OCI-LY3 (cell line): ENCODE data around the gene ARHGAP23.

Experiments used
- H2AFZ ChIP-seq: fragments of 200-600, 300-600 bp; shearing (Covaris generic); 2 replicates; pipeline ENCODE4 v1.6.0; 2014; ENCODE audit warnings: antibody characterized with exemption, low read depth, low read length
- H3K27ac ChIP-seq: fragments of 200-600, 300-600 bp; sonication (generic); 2 replicates; pipeline ENCODE4 v1.5.1; 2014; ENCODE audit warnings: mild to moderate bottlenecking, low read length, moderate library complexity, mixed read lengths
- H3K27me3 ChIP-seq: fragments of 200-600, 300-600 bp; sonication (generic); 2 replicates; pipeline ENCODE4 v1.6.1; 2014; ENCODE audit warnings: low read depth, low read length, mixed read lengths
- H3K36me3 ChIP-seq: fragments of 200-600, 300-600 bp; sonication (generic); replicated peaks from 2 replicates; pipeline ENCODE3; 2014; ENCODE audit warnings: low read depth, low read length, mixed read lengths
- H3K4me1 ChIP-seq: fragments of 300-600, 200-600 bp; sonication (generic); 2 replicates; pipeline ENCODE4 v1.6.1; 2014; ENCODE audit warnings: low read length, mixed read lengths
- H3K4me2 ChIP-seq: fragments of 200-600, 300-600 bp; sonication (generic); 2 replicates; pipeline ENCODE4 v1.6.1; 2014; ENCODE audit warnings: low read length, mixed read lengths
- H3K4me3 ChIP-seq: fragments of 300-600, 200-600 bp; sonication (generic); 2 replicates; pipeline ENCODE4 v1.5.1; 2014; ENCODE audit warnings: antibody characterized with exemption, mild to moderate bottlenecking, low read length, moderate library complexity
- H3K79me2 ChIP-seq: fragments of 300-600, 200-600 bp; shearing (Covaris generic); 2 replicates; pipeline ENCODE4 v1.6.1; 2014; ENCODE audit warnings: mild to moderate bottlenecking, low read length, mixed read lengths
- H3K9ac ChIP-seq: fragments of 300-600, 200-600 bp; shearing (Covaris generic); 2 replicates; pipeline ENCODE4 v1.6.0; 2014; ENCODE audit warnings: mild to moderate bottlenecking, low read length, moderate library complexity
- H3K9me3 ChIP-seq: fragments of 200-600, 300-600 bp; shearing (Covaris generic); 2 replicates; pipeline ENCODE4 v1.6.1; 2014; ENCODE audit warnings: low read length, mixed read lengths; ENCODE audit not compliant: insufficient read depth
- H4K20me1 ChIP-seq: fragments of 200-600, 300-600 bp; sonication (generic); 2 replicates; pipeline ENCODE4 v1.6.1; 2016; ENCODE audit warnings: low read length, mixed read lengths; ENCODE audit not compliant: insufficient read depth
- CTCF ChIP-seq: fragments of 200-600, 300-600 bp; sonication (generic); IDR thresholded peaks from 2 replicates; pipeline ENCODE4 v1.5.1; 2014; ENCODE audit warnings: antibody characterized with exemption, low read length, low read depth
- EZH2phosphoT487 ChIP-seq: fragments of 200-600 bp; shearing (Covaris generic); IDR thresholded peaks from 2 replicates; pipeline ENCODE4 v1.6.1; 2018; ENCODE audit warnings: antibody characterized with exemption, mixed run types, low read depth

ARHGAP23 gene

GRCh38 chr17:38460716-38461630 is 32.7 kb downstream of the ARHGAP23 start:
- no peaks in the 10 kb centered on the region for H3K9me3 ChIP-seq
- TF ChIP-seq CTCF (no peak), EZH2phosphoT487 (no peak)
- H4K20me1 ChIP-seq: no peaks in the 10 kb centered on the region
- H3K36me3 ChIP-seq: no peaks in the 10 kb centered on the region
- H3K9ac ChIP-seq: no peak overlapping the region
- no peaks in the 10 kb centered on the region for H3K4me1 ChIP-seq
- H2AFZ ChIP-seq: no peak overlapping the region
- H3K4me2 ChIP-seq: no peak overlapping the region
- no peak overlapping the region for H3K4me3 ChIP-seq
- no peaks in the 10 kb centered on the region for H3K79me2 ChIP-seq
- H3K27me3 ChIP-seq: peaks cover 6% of the 10 kb centered on the region; the same call in 1 of the 2 replicates
- H3K27ac ChIP-seq: no peak overlapping the region

- no peak overlapping the region for H3K27ac ChIP-seq
- no peaks in the 10 kb centered on the region for H3K36me3 ChIP-seq
- H3K4me2 ChIP-seq: no peak overlapping the region
- H3K9me3 ChIP-seq: no peaks in the 10 kb centered on the region
- H3K4me3 ChIP-seq: no peak overlapping the region
- no peaks in the 10 kb centered on the region for H4K20me1 ChIP-seq
- peaks cover 5% of the 10 kb centered on the region; the same call in 1 of the 2 replicates for H3K27me3 ChIP-seq
- no peaks in the 10 kb centered on the region for H3K79me2 ChIP-seq
- no peak overlapping the region for H2AFZ ChIP-seq
- H3K9ac ChIP-seq: no peak overlapping the region
- no peaks in the 10 kb centered on the region for H3K4me1 ChIP-seq
- TF ChIP-seq EZH2phosphoT487 (no peak), CTCF (no peak)
Measured at GRCh38 chr17:38461683-38462082, 33.4 kb downstream of the ARHGAP23 start.

DNA sequence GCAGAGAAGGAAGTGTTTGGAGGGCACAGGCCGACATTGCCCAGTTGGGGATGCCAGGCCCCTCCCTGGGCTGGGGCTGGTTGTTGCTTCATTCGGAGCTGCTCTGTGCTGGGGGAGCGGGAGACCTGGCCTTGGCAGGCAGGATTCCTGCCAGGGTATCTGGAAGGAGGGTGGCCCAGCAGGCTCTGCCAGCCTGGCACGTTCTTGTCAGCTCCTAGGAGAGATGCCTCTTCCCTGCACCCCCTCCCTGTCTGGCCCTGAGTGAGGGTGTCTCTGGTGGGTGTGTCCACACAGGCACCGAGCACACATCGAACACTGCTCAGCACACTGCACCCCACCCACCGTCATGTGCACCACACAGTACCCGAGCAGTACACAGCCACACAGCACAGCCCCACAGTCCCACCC is 35.2 kb downstream of the ARHGAP23 start:
- Histone ChIP-seq H2AFZ (no peak overlapping the region), H3K9me3 (no peaks in the 10 kb centered on the region), H3K79me2 (no peaks in the 10 kb centered on the region), H4K20me1 (no peaks in the 10 kb centered on the region), H3K27me3 (no peaks in the 10 kb centered on the region), H3K36me3 (no peaks in the 10 kb centered on the region), H3K4me3 (no peak overlapping the region), H3K4me1 (no peaks in the 10 kb centered on the region), H3K27ac (no peak overlapping the region), H3K4me2 (no peak overlapping the region), H3K9ac (no peak overlapping the region)
- TF ChIP-seq EZH2phosphoT487 (no peak), CTCF (no peak)

DNA sequence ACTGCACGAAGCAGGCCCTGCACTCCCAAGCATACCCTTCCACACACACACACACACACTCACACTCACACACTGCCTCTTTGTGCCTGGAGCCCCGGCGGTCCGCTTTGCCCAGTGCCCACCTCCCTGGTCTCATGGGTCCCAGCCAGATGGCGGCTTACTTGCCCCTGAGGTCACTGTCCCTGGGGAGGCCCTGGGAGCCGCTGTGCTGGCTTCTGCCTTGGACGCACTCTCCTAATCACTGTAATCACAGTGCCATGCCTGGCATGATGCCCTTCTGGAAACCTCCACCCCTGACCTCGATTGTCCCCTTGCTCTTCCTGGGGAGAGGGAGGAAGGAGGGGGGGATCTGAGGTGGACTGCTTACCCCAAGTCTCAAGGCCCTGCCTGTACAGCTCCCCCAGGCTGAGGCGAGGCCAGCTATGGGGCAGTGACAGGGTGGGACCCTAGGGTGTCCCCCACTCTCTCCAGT is 36.0 kb downstream of the ARHGAP23 start:
- Histone ChIP-seq H4K20me1 (no peaks in the 10 kb centered on the region), H3K4me1 (no peaks in the 10 kb centered on the region), H3K27me3 (no peaks in the 10 kb centered on the region), H3K9me3 (no peaks in the 10 kb centered on the region), H3K4me2 (no peak overlapping the region), H3K4me3 (no peak overlapping the region), H2AFZ (no peak overlapping the region), H3K9ac (no peak overlapping the region), H3K36me3 (no peaks in the 10 kb centered on the region), H3K79me2 (no peaks in the 10 kb centered on the region), H3K27ac (no peak overlapping the region)
- TF ChIP-seq EZH2phosphoT487 (no peak), CTCF (no peak)
